Left lobe of liver (tissue), 2 donors: ENCODE measurements around the gene TGIF2. TPM values are rescaled to one million over a fixed set of nuclear protein-coding genes. Genes with fewer than 3 reads are reported as not detected.
"Not testable (repeated sequence)": the region's sequence is repeated elsewhere in the genome, so short reads cannot be mapped to it uniquely, and the experiment has no call there.

Experiments used
- ATAC-seq: fragments of 200-7000 bp; cut with Tn5 transposase; one replicate; pipeline ENCODE4 v1.9.1; 2020; ENCODE audit warnings: mild to moderate bottlenecking, moderate library complexity
- DNase-seq: peaks from one replicate; pipeline ENCODE4 v3.0.0-alpha.2; 2020; ENCODE audit warnings: low spot score
- total RNA-seq: library from RNA; stranded (reverse); gene quantifications from one replicate; pipeline ENCODE4 v1.2.1, GENCODE V29; 2021
- donor health status: DM: no; HTN: no; CAD: no; lungs with moderate emphysema.
- donor health status: DM: no; HTN: yes; CAD: no.

Gene TGIF2
- total RNA-seq, 1 donor from 2014 or later: 4.6 TPM

DNA sequence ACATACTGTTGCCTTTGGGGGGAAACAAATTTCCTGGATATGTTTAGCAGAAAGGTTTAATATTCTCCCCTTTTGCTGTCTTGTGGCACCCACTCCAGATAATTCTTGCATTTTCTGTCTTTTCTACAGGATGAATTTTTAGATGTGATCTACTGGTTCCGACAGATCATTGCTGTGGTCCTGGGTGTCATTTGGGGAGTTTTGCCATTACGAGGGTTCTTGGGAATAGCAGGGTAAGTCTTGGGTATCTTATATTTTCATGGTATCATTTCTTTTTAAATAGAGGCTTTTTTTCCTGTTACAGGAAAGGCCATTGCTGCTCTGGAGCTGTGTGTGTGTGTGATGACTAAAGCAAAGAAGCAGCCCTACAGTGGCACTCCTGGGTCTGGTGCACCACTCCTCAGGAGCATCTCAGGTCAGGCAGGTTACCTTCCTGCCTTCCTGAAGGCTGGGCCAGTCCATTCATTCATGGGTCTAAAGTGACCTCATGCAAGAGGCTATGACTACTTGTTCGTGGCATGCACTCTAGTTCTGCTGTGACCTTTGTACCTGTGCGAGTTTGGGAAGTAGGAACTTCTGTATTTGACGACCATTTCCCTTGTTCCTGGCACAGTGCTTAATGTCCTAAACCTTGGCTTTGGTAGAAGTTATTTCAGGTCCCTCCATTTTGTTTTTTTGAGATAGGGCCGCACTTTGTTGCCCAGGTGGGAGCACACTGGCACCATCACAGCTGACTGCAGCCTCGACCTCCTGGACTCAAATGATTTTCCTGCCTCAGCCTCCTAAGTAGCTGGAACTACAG is 34.4 kb downstream of the TGIF2 start:
- DNase-seq: peak; percentile 68
- peak; percentile 27 for ATAC-seq

DNA sequence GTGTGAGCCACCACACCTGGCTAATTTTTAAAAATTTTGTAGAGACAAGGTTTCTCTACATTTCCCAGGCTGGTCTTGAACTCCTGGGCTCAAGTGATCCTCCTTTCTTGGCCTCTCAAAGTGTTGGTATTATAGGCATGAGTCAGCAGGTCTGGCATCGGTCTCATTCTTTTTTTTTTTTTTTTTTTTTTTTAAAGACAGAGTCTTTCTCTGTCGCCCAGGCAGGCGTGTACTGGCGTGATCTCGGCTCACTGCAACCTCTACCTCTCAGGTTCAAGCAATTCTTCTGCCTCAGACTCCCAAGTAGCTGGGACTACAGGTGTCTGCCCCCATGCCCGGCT is 35.0 kb downstream of the TGIF2 start:
- DNase-seq, ATAC-seq: not testable (repeated sequence)

DNA sequence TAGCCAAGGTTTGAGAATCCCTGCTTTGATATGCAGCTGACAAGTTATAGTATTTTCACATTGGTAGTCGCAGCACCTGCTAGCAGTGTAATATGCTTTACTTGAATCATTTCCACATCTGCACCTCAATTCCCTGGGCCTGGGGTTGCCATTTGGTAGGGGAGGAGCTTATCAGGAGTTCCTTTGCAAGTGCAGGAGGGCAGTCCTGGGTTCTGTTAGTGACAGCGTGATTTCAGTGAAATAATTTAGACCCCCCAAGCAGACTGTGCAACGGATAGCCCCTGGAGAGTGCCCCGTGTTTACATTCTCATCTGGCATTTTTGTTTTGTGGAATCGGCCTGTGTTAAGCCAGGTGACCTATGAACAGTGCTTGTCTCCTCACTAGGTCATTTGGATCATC is 38.2 kb downstream of the TGIF2 start:
- no peak for ATAC-seq

DNA sequence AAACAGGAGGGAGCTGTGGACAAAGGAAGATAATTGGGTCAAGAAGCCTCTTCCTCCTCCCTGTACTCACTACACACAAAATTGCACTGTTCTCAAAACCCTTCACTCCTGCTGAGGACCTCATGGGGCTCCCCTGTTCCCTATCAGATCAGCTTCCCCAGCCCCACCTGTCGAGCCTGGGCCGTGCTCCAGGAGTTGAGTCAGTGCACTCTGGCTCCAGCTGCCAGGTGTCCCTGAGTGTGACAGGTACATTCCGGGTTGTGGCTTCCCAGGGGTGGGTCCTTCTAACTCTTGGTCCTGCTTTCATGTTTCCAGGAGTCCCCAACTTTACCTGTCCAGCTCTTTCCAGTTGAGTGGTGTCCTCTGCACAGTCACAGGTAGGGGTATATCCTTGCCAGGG is 40.6 kb downstream of the TGIF2 start:
- DNase-seq (no peak), ATAC-seq (peak; percentile 49)

More for the DNA sequence above, 38.2 kb downstream of the TGIF2 start:
- no peak for DNase-seq

DNA sequence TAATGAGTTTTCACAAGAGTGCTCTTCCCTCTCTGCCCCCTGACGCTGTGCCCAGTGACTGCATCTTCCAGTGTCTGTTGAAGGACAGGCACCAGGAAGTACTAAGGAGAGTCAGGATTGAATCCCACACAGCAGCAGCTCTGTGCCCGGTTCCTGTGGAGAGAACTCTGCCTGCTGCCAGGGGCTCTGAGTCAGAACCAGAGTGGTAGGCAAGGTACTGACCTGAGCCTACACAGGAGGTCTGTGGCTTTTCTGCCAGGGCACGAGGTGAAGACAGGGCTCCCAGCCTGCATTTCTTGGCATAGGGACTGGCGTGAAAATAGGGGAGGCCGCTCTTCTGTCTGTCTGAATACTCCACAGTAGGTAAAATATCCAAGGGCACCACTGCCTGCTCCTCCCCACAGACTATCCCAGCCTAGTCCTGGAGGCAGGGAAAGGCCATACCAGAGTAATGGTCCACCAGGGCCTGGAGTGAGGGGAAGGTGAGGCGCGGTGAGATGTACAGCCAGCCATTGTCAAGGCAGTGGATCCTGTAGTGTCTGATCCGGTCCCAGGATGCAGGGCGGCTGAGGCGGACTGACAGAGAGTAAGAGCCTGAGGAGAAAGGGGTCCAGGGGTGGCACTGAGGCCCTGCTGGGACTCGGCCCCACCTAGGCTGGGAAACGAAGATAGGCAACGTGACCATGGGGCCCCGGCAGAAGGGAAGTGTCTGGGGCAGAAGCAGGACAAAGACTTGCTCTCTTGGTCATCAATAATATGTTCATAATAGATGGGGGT is 41.6 kb downstream of the TGIF2 start:
- ATAC-seq (peak; percentile 7), DNase-seq (no peak)

DNA sequence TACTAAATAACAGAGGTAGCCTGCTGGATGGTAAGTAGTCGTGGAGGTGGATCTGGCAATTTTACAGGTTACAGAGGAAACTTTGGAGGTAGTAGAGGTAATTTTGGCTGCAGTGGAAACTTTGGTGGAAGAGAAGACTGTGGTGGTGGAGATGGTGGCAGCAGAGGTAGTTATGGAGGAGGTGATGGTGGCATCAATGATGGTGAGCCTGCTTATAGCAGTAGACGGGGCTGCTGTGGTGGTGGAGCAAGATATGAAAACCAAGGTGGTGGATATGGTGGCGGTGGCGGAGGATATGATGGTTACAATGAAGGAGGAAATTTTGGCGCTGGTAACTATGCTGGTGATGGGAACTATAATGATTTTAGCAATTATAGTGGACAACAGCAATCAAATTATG is 47.5 kb downstream of the TGIF2 start:
- DNase-seq: no peak
- no peak for ATAC-seq

DNA sequence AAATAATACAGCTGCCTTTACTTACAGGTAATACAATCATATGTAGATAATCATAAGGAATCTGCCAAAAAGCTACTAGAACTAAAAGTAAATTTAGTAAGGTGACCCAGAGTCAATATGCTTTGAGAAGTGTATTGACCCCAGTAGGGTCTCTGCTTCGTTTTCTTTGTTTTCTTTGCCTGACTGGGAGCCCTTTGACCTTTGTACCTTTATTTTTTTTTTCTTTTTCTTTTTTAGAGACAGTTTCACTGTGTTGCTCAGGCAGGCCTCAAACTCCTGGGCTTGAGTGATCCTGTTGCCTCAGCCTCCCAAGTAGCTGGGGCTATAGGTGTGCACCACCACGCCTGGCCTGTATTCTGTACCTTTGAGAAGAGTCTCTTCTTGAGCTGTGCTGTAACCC is 50.0 kb downstream of the TGIF2 start:
- no peak for DNase-seq
- ATAC-seq: peak; percentile 15

DNA sequence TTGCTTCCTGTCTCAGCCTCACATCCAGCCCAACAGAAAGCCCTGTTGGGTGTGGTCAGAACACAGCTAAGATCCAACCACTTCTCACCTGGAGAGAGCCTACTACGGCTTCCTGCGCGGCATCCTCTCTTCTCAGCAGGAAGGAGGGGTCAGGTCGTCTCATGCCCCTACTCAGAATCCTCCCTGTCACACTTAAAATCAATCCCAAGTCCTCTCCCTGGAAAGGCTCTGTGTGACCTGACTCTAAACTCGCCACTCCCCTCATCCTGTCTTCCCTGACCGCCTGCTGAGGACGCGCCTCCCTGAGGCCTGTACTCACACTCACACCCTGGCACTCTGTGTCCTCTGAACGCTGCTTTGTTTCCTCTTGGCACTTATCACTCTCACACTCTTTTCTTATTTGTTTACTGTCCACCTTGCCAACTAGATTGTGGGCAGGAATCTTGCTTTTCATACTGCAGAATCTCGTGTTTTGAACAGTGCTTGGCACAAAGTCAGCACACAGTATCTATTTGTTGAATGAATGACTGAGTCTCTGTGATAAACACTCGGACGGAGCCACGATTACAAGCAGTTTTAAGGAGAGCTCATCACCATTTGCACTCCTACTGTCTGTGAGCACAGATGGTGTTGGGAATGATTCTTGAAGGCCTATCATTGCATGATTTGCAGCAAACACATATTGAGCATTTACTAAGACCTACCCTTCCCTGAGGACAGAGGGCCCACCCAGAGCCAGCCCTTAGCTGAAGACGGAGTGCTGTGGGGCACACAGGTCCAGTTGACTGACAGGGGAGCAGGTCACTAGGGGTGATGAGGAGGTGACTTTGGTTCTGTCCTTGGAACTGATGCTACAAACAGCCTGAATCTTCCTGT is 50.9 kb downstream of the TGIF2 start:
- DNase-seq (no peak), ATAC-seq (peak; percentile 84)

DNA sequence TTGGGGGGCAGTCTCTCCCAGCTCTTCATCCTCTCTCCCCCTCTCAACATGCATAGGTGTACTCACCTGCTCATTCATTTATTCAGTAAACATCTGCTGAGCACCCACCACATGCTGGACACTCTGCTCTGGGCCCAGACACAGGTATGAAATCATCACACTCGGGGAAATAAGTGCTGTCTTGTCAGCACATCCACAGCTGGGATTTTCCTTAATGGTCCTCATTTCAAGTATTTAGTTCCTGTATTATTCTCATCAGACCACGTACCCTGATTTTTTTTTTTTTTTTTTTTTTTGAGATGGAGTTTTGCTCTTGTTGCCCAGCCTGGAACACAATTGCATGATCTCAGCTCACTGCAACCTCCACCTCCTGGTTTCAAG is 51.5 kb downstream of the TGIF2 start:
- ATAC-seq: no peak
- no peak for DNase-seq

DNA sequence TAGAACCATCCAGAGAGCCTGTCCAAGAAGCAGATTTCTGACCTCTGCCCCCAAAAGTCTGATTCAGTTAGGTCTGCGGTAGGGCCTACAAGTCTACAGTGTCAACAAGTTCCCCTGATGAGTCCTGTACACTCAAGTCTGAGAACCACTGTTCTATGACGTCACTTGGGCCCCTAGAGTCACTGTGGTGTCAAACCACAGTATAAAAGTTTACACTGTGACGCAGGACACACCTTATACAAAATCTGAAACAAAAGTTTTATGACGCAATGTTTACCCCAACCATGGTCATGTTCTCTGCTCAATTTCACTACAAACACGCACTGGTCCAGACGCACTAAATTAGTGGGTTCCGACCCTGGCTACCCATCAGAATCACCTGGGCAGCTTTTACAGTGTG is 54.7 kb downstream of the TGIF2 start:
- ATAC-seq (no peak), DNase-seq (no peak)

DNA sequence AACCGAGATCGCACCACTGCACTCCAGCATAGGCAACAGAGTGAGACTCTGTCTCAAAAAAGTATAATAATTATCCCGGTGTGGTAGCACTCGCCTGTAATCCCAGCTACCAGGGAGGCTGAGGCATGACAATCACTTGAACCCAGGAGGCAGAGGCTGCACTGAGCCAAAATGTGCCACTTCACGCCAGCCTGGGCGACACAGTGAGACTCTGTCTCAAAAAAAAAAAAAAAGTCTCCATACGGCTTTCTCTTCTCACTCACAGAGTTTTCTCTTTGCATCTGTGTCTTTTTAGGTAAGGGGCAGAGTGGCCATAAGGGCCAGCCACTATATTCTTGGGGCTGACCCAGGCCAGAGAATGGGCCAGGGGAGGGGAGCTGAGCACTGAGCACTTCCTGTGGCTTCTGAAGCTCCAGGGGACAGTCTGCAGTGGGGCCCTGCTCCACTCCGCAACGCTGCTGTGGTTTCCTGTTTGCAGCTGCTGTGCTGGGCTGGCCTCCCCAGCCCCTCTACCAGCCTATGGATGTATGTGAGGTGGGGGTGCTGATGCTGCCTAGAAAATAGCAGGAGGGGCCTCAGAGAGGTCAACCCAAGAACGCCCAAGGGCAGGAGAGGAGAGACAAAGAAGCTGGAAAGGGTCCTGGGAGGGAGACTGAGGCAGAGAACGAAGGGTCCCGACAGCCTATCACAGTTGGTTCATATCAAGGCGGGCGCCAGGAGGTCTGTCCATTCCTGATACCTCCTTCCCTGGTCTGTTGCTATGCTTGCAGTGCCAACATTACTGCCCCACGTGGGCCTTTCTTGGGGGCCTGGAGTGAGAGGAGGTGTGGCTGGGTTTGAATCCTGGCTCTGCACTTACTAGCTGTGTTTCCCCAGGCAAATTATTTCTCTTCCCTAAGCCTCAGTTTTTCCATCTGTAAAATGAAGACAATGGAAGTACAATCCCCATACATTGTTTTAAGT is 56.6 kb downstream of the TGIF2 start:
- DNase-seq (no peak), ATAC-seq (no peak)

DNA sequence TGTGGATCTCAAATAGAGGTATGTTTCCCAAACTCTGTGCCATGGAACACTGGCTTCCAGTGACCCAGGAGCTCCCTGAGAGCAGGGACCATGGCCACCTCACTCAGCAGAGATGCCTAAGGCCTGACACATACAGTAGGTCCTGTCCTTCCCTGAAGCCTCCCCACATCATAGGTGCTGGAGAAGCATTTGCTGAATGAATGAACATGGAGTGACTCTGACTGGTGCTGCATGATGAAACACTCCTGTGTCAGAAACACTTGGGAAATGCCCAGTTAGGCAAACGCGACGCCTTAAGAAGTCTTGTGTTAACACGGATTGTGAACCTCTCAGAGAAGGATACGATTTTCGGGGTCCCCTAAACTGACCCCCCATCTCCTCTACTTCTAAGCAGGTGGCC is 58.2 kb downstream of the TGIF2 start:
- ATAC-seq (no peak), DNase-seq (no peak)

DNA sequence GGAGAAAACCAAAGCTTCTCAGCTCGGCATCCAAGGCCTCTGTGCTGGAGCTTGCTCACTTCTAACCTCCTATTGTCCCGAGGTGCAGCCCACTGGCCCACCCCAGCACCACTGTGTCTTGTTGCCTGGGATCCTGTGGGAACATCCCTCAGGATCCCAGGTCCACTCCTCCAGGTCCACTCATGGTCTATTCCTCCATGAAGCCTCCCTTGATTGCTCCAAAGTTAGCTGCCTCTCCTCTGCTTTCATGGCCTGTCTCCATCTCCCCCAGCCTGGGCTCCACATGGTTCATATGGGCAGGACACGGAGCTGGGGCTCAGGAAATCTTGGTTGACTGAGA is 58.7 kb downstream of the TGIF2 start:
- DNase-seq (no peak), ATAC-seq (no peak)

DNA sequence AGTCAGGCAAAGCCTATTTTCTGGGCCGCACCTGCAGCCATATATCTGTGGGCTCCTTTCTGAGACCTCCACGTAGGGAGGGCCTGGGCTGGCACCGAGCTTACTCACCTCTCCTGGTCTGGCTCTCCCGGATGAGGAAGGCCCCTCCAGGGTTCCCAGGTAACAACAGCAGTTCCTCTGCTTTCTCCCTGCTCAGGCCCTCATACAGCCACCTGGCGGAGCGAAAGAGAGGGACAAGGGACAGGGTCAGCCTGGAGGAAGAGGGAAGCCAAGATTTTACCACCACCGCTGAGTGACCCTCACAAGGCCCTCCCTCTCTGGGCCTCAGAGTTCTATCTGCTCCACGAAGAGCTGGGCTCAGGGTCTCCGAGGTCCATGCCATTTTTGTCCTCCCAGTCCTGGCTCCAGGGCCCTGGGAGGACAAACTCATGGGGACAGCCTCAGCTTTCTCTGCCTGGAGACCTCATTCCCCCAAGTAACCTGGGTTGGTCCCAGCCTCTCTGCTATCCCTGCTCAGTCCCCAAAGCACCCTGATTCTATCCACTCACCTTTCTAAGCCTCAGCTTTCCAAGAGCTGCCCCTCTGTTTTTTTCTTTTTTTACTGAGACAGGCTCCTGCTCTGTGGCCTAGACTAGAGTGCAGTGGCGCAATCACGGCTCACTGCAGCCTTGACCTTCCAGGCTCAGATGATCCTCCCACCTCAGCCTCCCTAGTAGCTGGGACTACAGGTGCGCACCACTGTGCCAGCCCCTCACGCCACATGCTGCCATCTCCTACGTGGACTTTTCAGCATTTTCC is 59.3 kb downstream of the TGIF2 start:
- DNase-seq (no peak), ATAC-seq (no peak)

DNA sequence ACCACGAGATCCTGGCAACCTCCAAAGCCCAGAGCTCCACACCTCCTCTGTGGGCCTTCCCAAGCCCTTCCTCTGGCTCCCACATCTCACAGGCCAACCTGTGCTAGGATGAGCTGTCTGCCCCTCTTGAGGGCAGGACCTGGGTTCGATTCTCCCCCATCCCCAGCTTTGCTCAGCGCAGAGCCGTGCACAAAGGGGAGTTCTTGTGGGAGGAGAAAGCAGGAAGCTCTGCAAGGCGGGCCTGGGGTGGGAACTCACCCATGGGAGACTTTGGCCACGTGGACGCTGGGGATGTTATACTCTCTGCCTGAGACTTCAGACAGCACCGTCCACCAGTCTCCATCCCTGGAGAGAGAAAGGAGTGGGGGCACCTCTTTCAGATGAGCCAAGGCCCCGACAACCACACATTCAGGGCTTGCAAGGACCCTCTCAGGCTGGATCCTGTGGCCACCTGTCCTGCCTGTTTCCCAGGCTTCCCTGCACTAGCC is 59.9 kb downstream of the TGIF2 start:
- DNase-seq (no peak), ATAC-seq (no peak)

DNA sequence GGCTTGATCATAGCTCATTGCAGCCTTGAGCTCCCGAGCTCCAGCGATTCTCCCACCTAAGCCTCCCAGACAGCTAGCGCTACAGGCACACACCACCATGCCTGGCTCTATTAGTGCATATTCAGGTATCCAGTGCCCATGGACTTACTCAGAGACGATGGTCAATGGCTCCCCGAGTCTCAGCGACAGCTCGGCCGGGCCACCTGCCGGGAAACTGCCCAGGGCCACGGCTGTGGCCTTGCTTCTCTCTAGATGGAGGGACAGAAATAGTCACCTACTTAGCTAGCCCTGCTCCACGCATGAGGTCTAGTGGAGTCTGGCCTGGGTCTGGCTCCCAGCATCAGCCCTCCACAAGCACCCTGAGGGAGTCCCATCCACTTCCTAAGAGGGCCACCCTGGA is 60.9 kb downstream of the TGIF2 start:
- ATAC-seq: no peak

DNA sequence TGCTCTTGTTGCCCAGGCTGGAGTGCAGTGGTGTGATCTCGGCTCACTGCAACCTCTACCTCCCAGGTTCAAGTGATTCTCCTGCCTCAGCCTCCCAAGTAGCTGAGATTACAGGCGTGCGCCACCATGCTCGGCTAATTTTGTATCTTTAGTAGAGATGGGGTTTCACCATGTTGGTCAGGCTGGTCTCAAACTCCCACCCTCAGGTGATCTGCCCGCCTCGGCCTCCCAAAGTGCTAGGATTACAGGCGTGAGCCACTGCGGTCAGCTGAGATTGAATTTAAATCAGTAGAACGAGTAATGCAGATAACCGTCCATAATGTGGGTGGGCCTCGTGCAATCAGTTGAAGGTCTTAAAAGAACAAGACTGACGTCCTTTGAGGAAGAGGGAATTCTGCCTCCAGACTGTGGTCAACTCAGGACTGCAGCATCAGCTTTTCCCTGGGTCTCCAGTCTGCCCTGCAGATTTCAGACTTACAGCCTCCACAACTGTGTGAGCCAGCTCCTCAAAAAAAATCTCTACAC is 65.5 kb downstream of the TGIF2 start:
- DNase-seq, ATAC-seq: not testable (repeated sequence)

More for the DNA sequence above, 60.9 kb downstream of the TGIF2 start:
- DNase-seq: no peak

DNA sequence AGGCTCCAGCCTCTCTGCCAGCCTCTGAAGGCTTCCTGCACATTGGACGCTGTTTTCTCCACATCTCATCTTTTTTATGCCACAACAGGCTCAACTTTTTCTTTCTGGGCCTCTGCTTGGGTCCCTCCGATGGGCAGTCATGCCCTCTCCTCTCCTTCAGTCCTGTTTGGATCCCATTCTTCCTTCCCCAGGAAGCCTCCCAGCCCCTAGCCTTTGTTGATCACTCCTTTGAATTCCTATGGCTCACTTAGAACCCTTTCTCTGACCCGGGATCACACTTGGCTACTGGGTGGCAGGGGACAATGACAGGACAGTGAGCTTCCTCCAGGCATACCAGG is 68.1 kb downstream of the TGIF2 start:
- no peak for ATAC-seq
- no peak for DNase-seq

DNA sequence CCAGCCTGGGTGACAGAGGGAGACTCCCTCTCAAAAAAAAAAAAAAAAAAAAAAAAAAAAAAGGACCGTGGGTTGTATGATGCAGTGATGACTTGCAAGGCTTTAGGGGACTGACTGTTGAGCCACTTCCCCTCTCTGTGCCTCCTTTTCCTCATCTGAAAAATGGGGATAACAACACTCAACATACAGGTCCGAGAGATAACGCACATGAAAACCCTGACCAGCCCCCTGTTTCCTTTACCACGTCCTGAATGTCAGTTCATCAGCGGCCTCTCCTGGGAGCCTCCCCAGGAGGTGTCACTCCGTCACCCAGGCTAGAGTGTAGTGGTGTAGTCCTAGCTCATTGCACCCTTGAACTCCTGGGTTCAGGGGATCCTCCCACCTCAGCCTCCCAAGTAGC is 68.7 kb downstream of the TGIF2 start:
- DNase-seq (no peak), ATAC-seq (no peak)
